HG02571 (cell line): ENCODE results near the gene PACSIN1.
"Not testable (repeated sequence)": the region's sequence is repeated elsewhere in the genome, so short reads cannot be mapped to it uniquely, and the experiment has no call there.

Experiments
- ATAC-seq: cut with Tn5 transposase; IDR thresholded peaks from one replicate; pipeline ENCODE4 v1.9.1; 2021; ENCODE audit warnings: mild to moderate bottlenecking, moderate library complexity; ENCODE audit not compliant: unreplicated experiment

Gene PACSIN1

DNA sequence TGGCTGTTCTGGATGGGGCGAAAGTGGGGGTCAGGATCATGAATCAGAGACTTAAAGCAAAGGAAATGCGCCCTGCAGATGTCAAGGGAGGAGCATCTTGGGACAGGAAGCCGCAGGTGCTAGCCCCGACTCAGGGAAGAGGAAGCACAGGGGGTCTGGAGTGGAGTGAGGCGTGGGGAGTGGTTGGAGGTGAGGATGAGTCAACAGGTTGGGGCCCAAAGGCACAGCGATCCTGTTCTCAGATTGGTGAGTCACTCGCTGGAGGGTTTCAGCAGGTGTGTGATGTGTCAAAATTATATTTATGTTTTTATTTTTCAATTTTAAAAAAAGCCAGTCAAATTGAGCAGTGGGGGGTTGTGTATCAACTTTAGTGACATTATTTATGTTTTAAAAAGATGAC, 19.0 kb downstream of the PACSIN1 start:
- no peak for ATAC-seq

DNA sequence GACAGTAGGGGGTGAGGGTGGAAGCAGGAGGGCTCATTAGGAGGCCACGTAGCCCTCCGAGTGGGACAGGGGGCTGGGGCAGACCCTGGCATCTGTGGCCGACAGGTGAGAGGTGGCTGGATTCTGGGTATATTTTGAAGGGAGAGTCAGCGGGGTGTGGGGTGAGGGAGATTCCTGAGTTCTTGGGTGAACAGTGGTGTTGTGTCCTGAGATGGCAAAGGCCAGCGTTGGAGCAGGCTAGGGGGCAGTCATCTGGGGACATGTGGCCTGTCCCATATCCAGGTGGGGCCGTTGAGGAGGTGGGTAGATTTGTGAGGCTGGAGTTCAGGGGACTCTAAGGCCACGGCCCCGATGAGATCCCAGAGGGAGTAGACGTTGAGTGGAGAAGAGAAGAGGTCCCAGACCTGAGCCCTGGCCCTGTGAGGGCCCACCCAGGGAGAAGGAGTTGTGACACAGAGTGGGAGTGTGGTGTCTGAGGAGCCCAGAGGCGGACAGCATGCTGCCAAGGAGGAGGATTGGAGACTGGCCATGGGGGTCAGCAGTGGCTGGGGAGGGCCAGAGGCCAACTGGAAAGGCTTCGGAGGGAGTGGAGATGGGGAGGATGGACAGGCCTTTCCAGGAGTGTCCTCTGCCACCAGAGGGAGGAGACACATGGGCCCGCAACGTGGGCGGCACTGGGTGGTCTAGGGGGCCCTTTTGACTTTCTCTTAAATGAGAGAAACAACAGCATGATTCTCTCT, 19.6 kb downstream of the PACSIN1 start:
- no peak for ATAC-seq

DNA sequence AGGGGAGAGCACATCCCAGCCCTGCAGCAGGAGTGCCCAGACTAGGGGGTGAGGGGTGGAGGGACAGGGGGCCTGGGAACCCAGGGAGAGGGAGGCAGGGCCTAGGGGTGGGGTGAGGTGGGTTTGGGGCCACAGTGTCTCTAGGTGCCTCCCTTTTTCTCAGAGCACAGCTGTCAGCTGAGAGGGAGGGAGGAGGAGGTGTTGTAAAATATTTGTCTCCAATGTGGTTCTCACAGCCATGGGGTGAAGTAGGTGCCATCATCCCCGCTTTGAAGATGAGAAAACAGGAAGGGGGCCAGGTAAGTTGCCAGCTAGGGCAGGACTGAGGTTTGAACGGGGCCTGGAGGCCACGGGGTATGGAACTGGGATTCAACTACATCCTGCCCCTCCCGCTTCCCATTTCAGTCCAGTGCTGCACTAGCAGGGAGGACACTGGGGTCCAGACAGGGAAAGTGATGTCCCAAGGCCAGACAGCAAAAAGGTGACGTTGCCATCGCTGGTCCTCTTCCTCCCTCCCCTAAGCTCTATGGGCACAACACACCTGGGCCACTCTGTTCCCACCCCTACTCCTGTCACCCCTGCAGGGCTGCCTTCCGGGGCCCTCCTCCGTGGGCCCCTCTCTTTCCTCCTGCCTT, 20.3 kb downstream of the PACSIN1 start:
- no peak for ATAC-seq

DNA sequence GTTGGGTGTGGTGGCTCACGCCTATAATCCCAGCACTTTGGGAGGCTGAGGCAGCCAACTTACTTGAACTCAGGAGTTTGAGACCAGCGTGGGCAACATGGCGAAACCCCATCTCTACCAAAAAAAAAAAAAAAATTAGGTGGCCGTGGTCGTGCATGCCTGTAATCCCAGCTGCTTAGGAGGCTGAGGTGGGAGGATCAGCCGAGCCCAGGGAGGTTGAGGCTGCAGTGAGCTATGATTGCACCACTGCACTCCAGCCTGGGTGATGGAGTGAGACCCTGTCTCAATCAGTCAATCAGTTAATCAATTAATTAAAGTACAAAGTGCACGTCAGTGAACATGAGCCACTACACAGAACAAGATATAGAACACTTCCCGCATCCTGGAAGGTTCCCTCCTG, 21.0 kb downstream of the PACSIN1 start:
- not testable (repeated sequence) for ATAC-seq

GRCh38 chr6:34487536-34487935, 21.7 kb downstream of the PACSIN1 start:
- ATAC-seq: no peak

DNA sequence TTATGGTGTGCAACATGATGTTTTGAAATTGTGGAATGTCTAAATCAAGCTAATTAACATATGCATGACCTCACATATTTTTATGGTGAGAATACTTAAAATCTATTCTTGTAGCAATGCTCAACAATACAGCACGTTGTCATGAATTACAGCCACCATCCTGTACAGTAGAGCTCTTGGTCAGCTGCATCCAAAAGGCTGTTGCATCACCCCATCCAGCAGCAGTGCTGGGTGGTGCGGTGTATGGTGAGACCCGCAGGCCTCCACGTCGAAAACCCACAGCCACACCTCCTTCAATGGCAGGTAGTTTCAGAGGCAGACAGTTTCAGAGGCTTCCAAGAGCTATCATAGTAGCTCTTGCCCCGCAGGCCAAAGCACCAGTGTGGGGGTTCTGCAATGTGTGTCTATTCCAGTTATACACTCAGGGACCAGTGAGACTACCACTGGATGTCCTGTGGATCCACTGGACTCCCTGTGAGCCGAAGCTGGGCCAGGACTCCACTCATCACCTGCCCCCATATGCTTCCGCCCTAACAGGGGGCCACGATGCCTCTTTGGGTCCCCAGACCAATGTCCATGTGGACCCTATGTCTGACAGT, 23.4 kb downstream of the PACSIN1 start:
- no peak for ATAC-seq

DNA sequence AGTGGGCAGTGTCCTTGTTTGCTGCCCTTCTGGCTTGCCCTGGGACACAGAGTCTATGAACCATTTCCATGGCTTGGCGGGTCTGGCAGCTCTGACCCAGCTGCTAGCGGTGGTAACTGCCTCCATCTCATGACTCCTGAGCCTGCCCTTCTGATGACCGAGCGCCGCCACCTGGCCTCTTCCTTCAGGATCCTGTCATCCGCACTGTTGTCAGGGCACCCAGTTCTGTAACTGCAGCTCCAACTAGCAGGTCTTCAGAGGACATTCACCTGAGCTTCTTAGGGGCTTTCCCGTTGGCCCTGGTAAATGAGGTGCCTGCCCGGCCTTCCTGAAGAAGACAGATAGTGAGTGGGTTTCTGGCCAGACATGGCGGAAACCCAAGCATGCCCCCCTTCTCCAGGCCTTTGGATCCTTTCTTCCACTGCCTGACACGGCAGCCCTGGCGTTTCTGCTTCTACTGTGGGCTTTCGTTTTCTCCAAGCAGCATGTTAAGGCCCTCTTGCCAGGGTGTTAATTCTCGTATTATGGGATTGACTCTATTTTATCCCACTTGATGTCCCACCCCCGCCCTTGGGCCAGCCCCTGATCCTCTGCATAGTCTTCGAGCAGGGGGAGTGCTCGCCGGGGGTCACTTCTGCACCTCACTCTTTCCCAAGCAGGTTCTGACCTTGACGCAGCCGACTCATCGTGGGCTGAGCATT, 24.7 kb downstream of the PACSIN1 start:
- no peak for ATAC-seq

DNA sequence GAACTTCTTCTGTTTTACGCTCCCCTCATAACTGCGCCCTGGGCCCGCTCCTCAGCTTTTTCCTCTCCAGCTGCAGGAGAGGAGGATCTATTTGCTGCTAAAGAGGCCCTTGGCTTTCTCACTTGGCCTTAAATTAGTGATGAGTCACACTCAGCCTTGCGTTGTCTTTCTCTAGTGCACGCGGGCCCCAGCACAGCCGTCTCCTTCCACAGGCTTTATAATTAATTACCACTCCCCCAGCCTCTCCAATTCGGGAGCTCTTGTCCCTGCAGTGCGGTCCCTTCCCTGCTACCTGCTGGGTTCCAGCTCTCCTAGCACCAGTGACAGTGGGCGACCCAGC, 25.2 kb downstream of the PACSIN1 start:
- ATAC-seq: no peak

DNA sequence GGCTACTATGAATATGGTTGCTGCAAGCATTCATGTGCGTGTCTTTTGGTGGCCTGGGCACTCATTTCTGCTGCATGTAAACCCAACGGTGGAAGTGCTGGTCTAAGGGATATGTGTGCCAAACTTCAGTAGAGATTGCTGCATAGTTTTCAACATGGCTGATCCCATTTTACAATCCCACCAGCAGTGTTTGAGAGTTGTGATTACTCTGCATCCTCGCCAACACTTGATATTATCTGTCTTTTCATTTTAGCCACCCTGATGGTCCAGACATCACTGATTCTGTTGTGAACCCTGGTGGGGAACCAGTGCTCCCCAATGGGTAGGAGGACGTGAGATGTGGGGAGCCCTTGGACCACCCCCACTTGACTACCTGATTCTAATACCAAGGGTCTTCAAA, 27.5 kb downstream of the PACSIN1 start:
- ATAC-seq: no peak

DNA sequence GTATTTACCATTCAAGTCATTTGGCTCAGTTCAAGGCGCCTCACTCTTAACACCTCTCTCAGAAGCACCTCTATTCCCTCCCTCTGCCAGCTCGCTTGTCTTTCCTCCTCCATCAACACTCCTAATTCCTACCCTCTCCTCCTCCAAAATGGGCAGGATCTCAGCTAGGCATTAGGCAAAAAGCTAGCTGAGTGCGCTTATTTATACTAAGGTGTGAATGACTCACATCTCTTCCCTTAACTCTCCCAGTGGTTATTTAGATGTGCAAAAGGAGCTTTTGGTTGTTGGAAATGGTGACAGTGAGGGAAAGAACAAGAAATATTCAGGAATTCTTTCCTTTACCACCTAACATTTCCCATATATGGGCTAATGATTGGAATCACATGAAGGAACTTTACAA, 29.1 kb downstream of the PACSIN1 start:
- ATAC-seq: no peak

DNA sequence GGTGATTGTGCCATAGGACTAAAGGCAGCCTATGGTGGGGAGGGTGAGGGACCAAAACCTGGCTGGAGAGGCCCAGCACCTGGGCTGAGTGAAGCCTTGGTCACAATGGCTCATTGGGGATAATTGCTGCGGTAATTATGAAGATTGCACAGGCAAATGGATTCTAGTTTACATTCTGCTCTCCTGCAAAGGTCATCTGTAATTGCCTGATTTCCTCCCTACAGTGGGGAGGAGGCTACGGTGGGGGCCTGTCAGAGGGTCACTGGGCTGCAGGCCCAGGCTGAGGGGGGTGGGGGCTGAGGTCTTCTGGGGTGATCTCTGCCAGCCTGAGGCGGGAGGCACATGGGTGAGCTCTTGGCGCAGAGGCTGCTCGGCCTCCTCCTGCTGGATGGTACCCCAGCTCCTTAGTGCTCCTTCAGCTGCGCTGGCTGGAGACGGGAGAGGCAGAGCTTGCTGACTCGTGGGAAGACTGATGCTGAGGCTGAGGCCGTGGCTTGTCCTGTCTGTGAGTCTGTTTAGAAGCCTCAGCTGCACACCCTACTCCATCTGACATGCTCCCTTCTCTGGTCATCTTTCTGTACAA, 30.3 kb downstream of the PACSIN1 start:
- no peak for ATAC-seq

- ATAC-seq: no peak
Observed at GRCh38 chr6:34497411-34497810, 31.5 kb downstream of the PACSIN1 start.

DNA sequence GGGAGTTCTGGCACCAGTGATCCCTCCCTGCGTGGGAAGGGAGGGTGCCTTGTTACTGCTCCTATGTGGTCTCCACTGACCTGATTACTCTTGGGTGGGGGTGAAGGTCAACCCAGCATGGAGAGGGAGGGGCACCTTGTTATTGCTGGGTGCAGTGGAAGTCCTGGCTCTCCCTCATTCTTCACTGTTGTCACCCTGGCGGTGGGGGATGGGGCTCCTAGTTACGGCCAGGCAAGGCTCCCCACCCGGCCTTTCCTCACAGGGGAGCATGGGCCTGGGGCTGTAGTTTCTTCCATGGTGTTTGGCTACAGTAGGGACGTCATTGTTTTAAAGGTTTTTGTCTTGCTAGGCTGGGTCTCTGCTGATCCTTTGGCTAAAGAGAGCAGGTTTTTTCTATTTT, 40.8 kb downstream of the PACSIN1 start:
- no peak for ATAC-seq

- ATAC-seq: no peak
Observed at GRCh38 chr6:34508425-34508824, 42.5 kb downstream of the PACSIN1 start.

GRCh38 chr6:34509782-34510181, 43.9 kb downstream of the PACSIN1 start:
- no peak for ATAC-seq

GRCh38 chr6:34510299-34510698, 44.4 kb downstream of the PACSIN1 start:
- no peak for ATAC-seq

- ATAC-seq: no peak
Observed at GRCh38 chr6:34511214-34511914, 45.5 kb downstream of the PACSIN1 start.

- ATAC-seq: no peak
Observed at GRCh38 chr6:34511915-34512737, 46.2 kb downstream of the PACSIN1 start.

DNA sequence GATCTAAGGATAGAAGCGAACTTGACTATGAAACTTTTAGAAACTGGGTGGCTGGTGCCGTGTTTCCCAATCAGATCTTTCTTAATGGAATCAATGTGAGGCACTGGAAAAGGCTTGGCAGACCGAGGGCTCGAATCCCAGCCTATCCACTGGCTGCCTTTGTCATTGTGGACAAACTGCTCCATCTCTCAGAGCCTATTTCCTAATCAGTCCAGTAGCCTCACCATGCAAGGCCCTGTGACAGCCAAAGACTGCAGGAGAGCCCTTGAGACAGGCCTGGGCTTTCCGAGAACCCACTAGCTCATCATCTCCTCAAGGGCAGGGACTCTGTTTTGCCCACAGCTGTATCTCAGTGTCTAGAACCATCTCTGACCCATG, 46.9 kb downstream of the PACSIN1 start:
- no peak for ATAC-seq

DNA sequence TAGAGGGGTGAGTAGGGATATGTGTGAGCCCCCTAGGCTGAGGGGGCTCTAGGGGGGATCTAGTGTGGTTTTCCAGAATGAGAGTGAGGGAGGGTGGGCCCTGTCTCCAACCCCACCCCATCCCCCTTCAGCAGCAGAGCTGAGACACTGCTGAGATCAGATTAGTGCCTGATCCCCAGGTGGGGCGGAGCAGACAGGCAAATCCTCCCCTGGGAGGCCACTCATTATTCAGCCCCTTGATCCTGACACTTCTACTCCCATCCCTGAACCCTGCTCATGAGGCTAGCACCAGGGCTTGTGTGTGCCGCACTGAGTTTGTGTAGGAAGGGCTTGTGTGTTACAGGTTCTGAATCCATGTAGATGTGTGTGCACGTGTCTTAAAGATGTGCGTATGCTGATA, 47.8 kb downstream of the PACSIN1 start:
- ATAC-seq: no peak
